ENCODE measurements around the gene ZMYND11. TPM values are rescaled to one million over a fixed set of nuclear protein-coding genes. Genes with fewer than 3 reads are reported as not detected.
"Not testable (repeated sequence)": the region's sequence is repeated elsewhere in the genome, so short reads cannot be mapped to it uniquely, and the experiment has no call there.

Gene ZMYND11
- total RNA-seq, 1 donor from 2014 or later, result 82.3 TPM

- Histone ChIP-seq H3K4me1 (no peaks in the 10 kb centered on the region), H3K27me3 (no peaks in the 10 kb centered on the region), H3K4me3 (no peak overlapping the region), H3K9me3 (no peaks in the 10 kb centered on the region), H3K27ac (no peak overlapping the region), H3K36me3 (peaks cover 26% of the 10 kb centered on the region)
- no peak for TF ChIP-seq CTCF (IDR thresholded peaks at IDR 0.05)
- intact Hi-C loops (cut with DNase I), result no loop called here
- no peak for ATAC-seq
- no peak for DNase-seq
Measured at GRCh38 chr10:184911-185310, 49.7 kb downstream of the ZMYND11 start.

GRCh38 chr10:185571-185970 lies 50.3 kb downstream of the ZMYND11 start:
- DNase-seq; H3K4me3 ChIP-seq; H3K27me3 ChIP-seq; intact Hi-C loops (cut with DNase I); H3K27ac ChIP-seq; ATAC-seq; H3K4me1 ChIP-seq; H3K9me3 ChIP-seq: not testable (repeated sequence)
- peaks cover 19% of the 10 kb centered on the region for H3K36me3 ChIP-seq

GRCh38 chr10:186911-187310 lies 51.7 kb downstream of the ZMYND11 start:
- no peak for TF ChIP-seq CTCF (IDR thresholded peaks at IDR 0.05)
- Histone ChIP-seq H3K27me3 (no peaks in the 10 kb centered on the region), H3K36me3 (peaks cover 7% of the 10 kb centered on the region), H3K27ac (no peak overlapping the region), H3K4me1 (no peaks in the 10 kb centered on the region), H3K4me3 (no peak overlapping the region), H3K9me3 (no peaks in the 10 kb centered on the region)
- ATAC-seq (no peak), DNase-seq (no peak)
- intact Hi-C loops (cut with DNase I), result no loop called here

GRCh38 chr10:188546-188945 lies 53.3 kb downstream of the ZMYND11 start:
- intact Hi-C loops (cut with DNase I), result no loop called here
- H3K4me3 ChIP-seq, result no peak overlapping the region
- H3K9me3 ChIP-seq, result no peaks in the 10 kb centered on the region
- ATAC-seq (no peak), DNase-seq (no peak)
- no peak overlapping the region for H3K27ac ChIP-seq
- TF ChIP-seq CTCF (IDR thresholded peaks at IDR 0.05), result no peak
- H3K36me3 ChIP-seq, result peaks cover 2% of the 10 kb centered on the region
- H3K27me3 ChIP-seq, result no peaks in the 10 kb centered on the region
- H3K4me1 ChIP-seq, result no peaks in the 10 kb centered on the region

- no peak overlapping the region for H3K27ac ChIP-seq
- no peak for TF ChIP-seq CTCF (IDR thresholded peaks at IDR 0.05)
- H3K4me1 ChIP-seq, result no peaks in the 10 kb centered on the region
- DNase-seq (no peak), ATAC-seq (no peak)
- H3K36me3 ChIP-seq, result no peaks in the 10 kb centered on the region
- H3K4me3 ChIP-seq, result no peak overlapping the region
- no peaks in the 10 kb centered on the region for H3K9me3 ChIP-seq
- no peaks in the 10 kb centered on the region for H3K27me3 ChIP-seq
- intact Hi-C loops (cut with DNase I), result no loop called here
Measured at GRCh38 chr10:190216-190615, 55.0 kb downstream of the ZMYND11 start.

GRCh38 chr10:191703-192518 lies 56.7 kb downstream of the ZMYND11 start:
- ATAC-seq, result no peak
- H3K27me3 ChIP-seq, result no peaks in the 10 kb centered on the region
- intact Hi-C loops (cut with DNase I), result no loop called here
- H3K4me1 ChIP-seq, result no peaks in the 10 kb centered on the region
- no peak for TF ChIP-seq CTCF (IDR thresholded peaks at IDR 0.05)
- H3K27ac ChIP-seq, result no peak overlapping the region
- H3K4me3 ChIP-seq, result no peak overlapping the region
- no peak for DNase-seq
- no peaks in the 10 kb centered on the region for H3K36me3 ChIP-seq
- no peaks in the 10 kb centered on the region for H3K9me3 ChIP-seq
